ENCODE measurements around the gene POU4F3. TPM values are rescaled to one million over a fixed set of nuclear protein-coding genes. Genes with fewer than 3 reads are reported as not detected.

Gene POU4F3
- total and polyA plus RNA-seq, 4 experiments from 2014 or later, result not detected

GRCh38 chr5:146369691-146370090 lies 31.1 kb downstream of the POU4F3 start:
- ChIA-PET CTCF (ENCODE audit: partially characterized antibody) (no interaction called here), POLR2A (ENCODE audit: partially characterized antibody) (no interaction called here)
- no peak overlapping the region for H3K27ac Mint-ChIP-seq
- H3K36me3 ChIP-seq (ENCODE audit: insufficient read depth, low read length), result no peaks in the 10 kb centered on the region
- H3K4me1 Mint-ChIP-seq, result no peaks in the 10 kb centered on the region
- no peak overlapping the region for H3K4me3 ChIP-seq (ENCODE audit: low read length in 2 of 2)
- H3K9me3 Mint-ChIP-seq, result peaks cover 0 to 5% (median 0%) of the 10 kb centered on the region in 8 donors
- no peaks in the 10 kb centered on the region for H3K4me1 ChIP-seq (ENCODE audit: insufficient read depth, low read length)
- peaks cover 26 to 28% of the 10 kb centered on the region in 2 donors for H3K27me3 Mint-ChIP-seq
- H3K27me3 ChIP-seq (ENCODE audit: insufficient read depth, low read length), result no peaks in the 10 kb centered on the region
- H3K4me3 Mint-ChIP-seq, result no peak overlapping the region
- intact Hi-C loops (cut with micrococcal nuclease), result no loop called here
- H3K9me3 ChIP-seq (ENCODE audit: control insufficient read depth in 1 of 2, low read length in 2 of 2), result no peaks in the 10 kb centered on the region
- no peak overlapping the region for H3K27ac ChIP-seq (ENCODE audit: low read depth, low read length)
- no peak for DNase-seq
- no peaks in the 10 kb centered on the region for H3K36me3 Mint-ChIP-seq

GRCh38 chr5:146376821-146377220 lies 38.2 kb downstream of the POU4F3 start:
- CTCF ChIA-PET (ENCODE audit: partially characterized antibody), result no interaction called here

GRCh38 chr5:146378986-146379385 lies 40.3 kb downstream of the POU4F3 start:
- no peak overlapping the region for H3K4me3 Mint-ChIP-seq
- no peaks in the 10 kb centered on the region for H3K9me3 ChIP-seq (ENCODE audit: control insufficient read depth in 1 of 2, low read length in 2 of 2)
- no peaks in the 10 kb centered on the region for H3K36me3 ChIP-seq (ENCODE audit: insufficient read depth, low read length)
- H3K27me3 ChIP-seq (ENCODE audit: insufficient read depth, low read length), result no peaks in the 10 kb centered on the region
- H3K4me1 ChIP-seq (ENCODE audit: insufficient read depth, low read length), result no peaks in the 10 kb centered on the region
- no peak overlapping the region for H3K4me3 ChIP-seq (ENCODE audit: low read length in 2 of 2)
- H3K27ac Mint-ChIP-seq, result no peak overlapping the region
- H3K27ac ChIP-seq (ENCODE audit: low read depth, low read length), result no peak overlapping the region
- no peaks in the 10 kb centered on the region for H3K36me3 Mint-ChIP-seq
- POLR2A ChIA-PET (ENCODE audit: partially characterized antibody), result no interaction called here
- intact Hi-C loops (cut with micrococcal nuclease), result no loop called here
- H3K9me3 Mint-ChIP-seq, result peaks cover 0 to 9% (median 3%) of the 10 kb centered on the region in 8 donors
- no peak for DNase-seq
- peaks cover 4 to 9% of the 10 kb centered on the region in 2 donors for H3K27me3 Mint-ChIP-seq
- no peaks in the 10 kb centered on the region for H3K4me1 Mint-ChIP-seq
- CTCF ChIA-PET (ENCODE audit: partially characterized antibody), result interaction anchor here (0.9 kb wide), 1 partner anchor 18 kb away, joined by 3 read pairs; no protein-coding TSS in a partner anchor

More at GRCh38 chr5:146376821-146377220, 38.2 kb downstream of the POU4F3 start:
- H3K4me1 ChIP-seq (ENCODE audit: insufficient read depth, low read length), result no peaks in the 10 kb centered on the region
- H3K4me3 Mint-ChIP-seq, result no peak overlapping the region
- peaks cover 9 to 14% of the 10 kb centered on the region in 2 donors for H3K27me3 Mint-ChIP-seq
- no peak overlapping the region for H3K4me3 ChIP-seq (ENCODE audit: low read length in 2 of 2)
- no peak overlapping the region for H3K27ac ChIP-seq (ENCODE audit: low read depth, low read length)
- no peaks in the 10 kb centered on the region for H3K36me3 ChIP-seq (ENCODE audit: insufficient read depth, low read length)
- no peak for DNase-seq
- H3K36me3 Mint-ChIP-seq, result no peaks in the 10 kb centered on the region
- H3K9me3 Mint-ChIP-seq, result peaks cover 0 to 12% (median 3%) of the 10 kb centered on the region in 8 donors
- no peak overlapping the region for H3K27ac Mint-ChIP-seq
- no peaks in the 10 kb centered on the region for H3K4me1 Mint-ChIP-seq
- intact Hi-C loops (cut with micrococcal nuclease), result no loop called here
- no peaks in the 10 kb centered on the region for H3K27me3 ChIP-seq (ENCODE audit: insufficient read depth, low read length)
- POLR2A ChIA-PET (ENCODE audit: partially characterized antibody), result no interaction called here
- no peaks in the 10 kb centered on the region for H3K9me3 ChIP-seq (ENCODE audit: control insufficient read depth in 1 of 2, low read length in 2 of 2)

- no peaks in the 10 kb centered on the region for H3K4me1 Mint-ChIP-seq
- Histone ChIP-seq H3K9me3 (ENCODE audit: control insufficient read depth in 1 of 2, low read length in 2 of 2) (no peaks in the 10 kb centered on the region), H3K27ac (ENCODE audit: low read depth, low read length) (no peak overlapping the region), H3K27me3 (ENCODE audit: insufficient read depth, low read length) (no peaks in the 10 kb centered on the region), H3K4me3 (ENCODE audit: low read length in 2 of 2) (no peak overlapping the region), H3K36me3 (ENCODE audit: insufficient read depth, low read length) (no peaks in the 10 kb centered on the region), H3K4me1 (ENCODE audit: insufficient read depth, low read length) (no peaks in the 10 kb centered on the region)
- H3K4me3 Mint-ChIP-seq, result no peak overlapping the region
- ChIA-PET CTCF (ENCODE audit: partially characterized antibody) (no interaction called here), POLR2A (ENCODE audit: partially characterized antibody) (no interaction called here)
- H3K9me3 Mint-ChIP-seq, result peaks cover 0 to 9% (median 3%) of the 10 kb centered on the region in 8 donors
- no peaks in the 10 kb centered on the region for H3K36me3 Mint-ChIP-seq
- peaks cover 3 to 9% of the 10 kb centered on the region in 2 donors for H3K27me3 Mint-ChIP-seq
- DNase-seq, result no peak
- H3K27ac Mint-ChIP-seq, result no peak overlapping the region
- intact Hi-C loops (cut with micrococcal nuclease), result no loop called here
Measured at GRCh38 chr5:146380714-146381113, 42.1 kb downstream of the POU4F3 start.

- H3K9me3 Mint-ChIP-seq, result no peaks in the 10 kb centered on the region
- Histone ChIP-seq H3K4me3 (ENCODE audit: low read length in 2 of 2) (no peak overlapping the region), H3K27me3 (ENCODE audit: insufficient read depth, low read length) (peaks cover 4% of the 10 kb centered on the region), H3K9me3 (ENCODE audit: control insufficient read depth in 1 of 2, low read length in 2 of 2) (no peaks in the 10 kb centered on the region), H3K27ac (ENCODE audit: low read depth, low read length) (no peak overlapping the region), H3K36me3 (ENCODE audit: insufficient read depth, low read length) (no peaks in the 10 kb centered on the region), H3K4me1 (ENCODE audit: insufficient read depth, low read length) (no peaks in the 10 kb centered on the region)
- ChIA-PET POLR2A (ENCODE audit: partially characterized antibody) (no interaction called here), CTCF (ENCODE audit: partially characterized antibody) (no interaction called here)
- H3K27ac Mint-ChIP-seq, result no peak overlapping the region
- H3K27me3 Mint-ChIP-seq, result peaks cover 2 to 4% of the 10 kb centered on the region in 2 donors
- intact Hi-C loops (cut with micrococcal nuclease), result no loop called here
- no peaks in the 10 kb centered on the region for H3K36me3 Mint-ChIP-seq
- H3K4me1 Mint-ChIP-seq, result no peaks in the 10 kb centered on the region
- no peak for DNase-seq
- H3K4me3 Mint-ChIP-seq, result no peak overlapping the region
Measured at GRCh38 chr5:146388386-146388785, 49.7 kb downstream of the POU4F3 start.

GRCh38 chr5:146390469-146390868 lies 51.8 kb downstream of the POU4F3 start:
- no peak overlapping the region for H3K4me3 ChIP-seq (ENCODE audit: low read length in 2 of 2)
- ChIA-PET CTCF (ENCODE audit: partially characterized antibody) (no interaction called here), POLR2A (ENCODE audit: partially characterized antibody) (no interaction called here)
- no peaks in the 10 kb centered on the region for H3K36me3 ChIP-seq (ENCODE audit: insufficient read depth, low read length)
- Mint-ChIP-seq H3K27me3 (peaks cover 4 to 10% of the 10 kb centered on the region in 2 donors), H3K4me1 (no peaks in the 10 kb centered on the region), H3K9me3 (no peaks in the 10 kb centered on the region), H3K27ac (no peak overlapping the region), H3K36me3 (no peaks in the 10 kb centered on the region), H3K4me3 (no peak overlapping the region)
- H3K27me3 ChIP-seq (ENCODE audit: insufficient read depth, low read length), result peaks cover 7% of the 10 kb centered on the region
- no peak for DNase-seq
- no peak overlapping the region for H3K27ac ChIP-seq (ENCODE audit: low read depth, low read length)
- no peaks in the 10 kb centered on the region for H3K4me1 ChIP-seq (ENCODE audit: insufficient read depth, low read length)
- intact Hi-C loops (cut with micrococcal nuclease), result no loop called here
- H3K9me3 ChIP-seq (ENCODE audit: control insufficient read depth in 1 of 2, low read length in 2 of 2), result no peaks in the 10 kb centered on the region

Other genes starting within 250 kb of the POU4F3 start
- under 1 TPM in 1 of 2 experiments, not detected in 1; 0.58 TPM for gene PLAC8L1, start 233.3 kb upstream of the POU4F3 start, total RNA-seq
- gene PLAC8L1, start 233.3 kb upstream of the POU4F3 start, polyA plus RNA-seq, result not detected
- gene LARS1, start 156.2 kb upstream of the POU4F3 start, total RNA-seq, result 100 to 1,000 TPM; 131 to 135 TPM
- 100 to 1,000 TPM; 113 to 116 TPM for gene LARS1, start 156.2 kb upstream of the POU4F3 start, polyA plus RNA-seq
- gene RBM27, start 135.2 kb upstream of the POU4F3 start, total RNA-seq, result 10 to 100 TPM; 25.7 to 32.3 TPM
- gene RBM27, start 135.2 kb upstream of the POU4F3 start, polyA plus RNA-seq, result 1 to 10 TPM; 5.5 to 6.0 TPM
- gene TCERG1, start 108.5 kb downstream of the POU4F3 start, total RNA-seq, result 10 to 100 TPM; 67.9 to 68.5 TPM
- gene TCERG1, start 108.5 kb downstream of the POU4F3 start, polyA plus RNA-seq, result 10 to 100 TPM; 20.3 to 46.4 TPM
- gene GPR151, start 177.4 kb downstream of the POU4F3 start, total RNA-seq, result not detected
- gene GPR151, start 177.4 kb downstream of the POU4F3 start, polyA plus RNA-seq, result not detected

Measured in CD4-positive, alpha-beta memory T cell (primary cell).